PC-9 (cell line): ENCODE data around the gene CYB5RL.

Source experiments
- EZH2 ChIP-seq: fragments of 200-600 bp; sonication (generic); IDR thresholded peaks from 2 replicates; pipeline ENCODE4 v1.8.0; 2017; ENCODE audit warnings: antibody characterized with exemption, low read depth
- TF ChIP-seq, protein P1 (sequence below): fragments of 200-600 bp; sonication (generic); conservative IDR thresholded peaks from 2 replicates; pipeline ENCODE4 v1.6.1; 2017; ENCODE audit warnings: mixed run types, antibody characterized with exemption, mild to moderate bottlenecking, moderate library complexity

DNA sequence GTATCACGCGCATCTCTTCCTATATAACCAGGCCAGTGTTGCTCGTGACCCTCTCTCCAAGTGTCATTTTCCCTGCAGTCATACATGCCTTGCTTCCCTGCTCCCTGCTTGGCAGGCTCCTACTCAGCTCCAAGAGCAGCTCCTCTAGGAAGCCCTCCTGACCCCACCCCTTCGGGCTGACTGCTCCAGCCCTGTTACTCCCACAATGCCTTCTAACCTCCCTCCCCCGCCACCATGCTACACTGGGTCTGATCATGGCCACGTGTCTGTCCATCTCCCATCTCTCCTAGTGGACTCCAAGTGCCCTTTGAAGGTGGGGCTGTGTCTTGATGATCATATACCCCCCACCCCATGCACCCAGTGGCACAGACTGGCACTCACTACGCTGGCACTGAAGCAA, 44.8 kb upstream of the CYB5RL start:
- TF ChIP-seq, protein P1, sequence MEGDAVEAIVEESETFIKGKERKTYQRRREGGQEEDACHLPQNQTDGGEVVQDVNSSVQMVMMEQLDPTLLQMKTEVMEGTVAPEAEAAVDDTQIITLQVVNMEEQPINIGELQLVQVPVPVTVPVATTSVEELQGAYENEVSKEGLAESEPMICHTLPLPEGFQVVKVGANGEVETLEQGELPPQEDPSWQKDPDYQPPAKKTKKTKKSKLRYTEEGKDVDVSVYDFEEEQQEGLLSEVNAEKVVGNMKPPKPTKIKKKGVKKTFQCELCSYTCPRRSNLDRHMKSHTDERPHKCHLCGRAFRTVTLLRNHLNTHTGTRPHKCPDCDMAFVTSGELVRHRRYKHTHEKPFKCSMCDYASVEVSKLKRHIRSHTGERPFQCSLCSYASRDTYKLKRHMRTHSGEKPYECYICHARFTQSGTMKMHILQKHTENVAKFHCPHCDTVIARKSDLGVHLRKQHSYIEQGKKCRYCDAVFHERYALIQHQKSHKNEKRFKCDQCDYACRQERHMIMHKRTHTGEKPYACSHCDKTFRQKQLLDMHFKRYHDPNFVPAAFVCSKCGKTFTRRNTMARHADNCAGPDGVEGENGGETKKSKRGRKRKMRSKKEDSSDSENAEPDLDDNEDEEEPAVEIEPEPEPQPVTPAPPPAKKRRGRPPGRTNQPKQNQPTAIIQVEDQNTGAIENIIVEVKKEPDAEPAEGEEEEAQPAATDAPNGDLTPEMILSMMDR: no peak
- no peak for TF ChIP-seq EZH2
